HG02970 (cell line): Measurements from ENCODE around the gene TXNL4A.

Source experiments
- ATAC-seq: cut with Tn5 transposase; IDR thresholded peaks from one replicate; pipeline ENCODE4 v1.9.1; 2021; ENCODE audit warnings: mild to moderate bottlenecking, moderate library complexity, moderate number of reproducible peaks; ENCODE audit not compliant: unreplicated experiment, low FRiP score

TXNL4A gene

DNA sequence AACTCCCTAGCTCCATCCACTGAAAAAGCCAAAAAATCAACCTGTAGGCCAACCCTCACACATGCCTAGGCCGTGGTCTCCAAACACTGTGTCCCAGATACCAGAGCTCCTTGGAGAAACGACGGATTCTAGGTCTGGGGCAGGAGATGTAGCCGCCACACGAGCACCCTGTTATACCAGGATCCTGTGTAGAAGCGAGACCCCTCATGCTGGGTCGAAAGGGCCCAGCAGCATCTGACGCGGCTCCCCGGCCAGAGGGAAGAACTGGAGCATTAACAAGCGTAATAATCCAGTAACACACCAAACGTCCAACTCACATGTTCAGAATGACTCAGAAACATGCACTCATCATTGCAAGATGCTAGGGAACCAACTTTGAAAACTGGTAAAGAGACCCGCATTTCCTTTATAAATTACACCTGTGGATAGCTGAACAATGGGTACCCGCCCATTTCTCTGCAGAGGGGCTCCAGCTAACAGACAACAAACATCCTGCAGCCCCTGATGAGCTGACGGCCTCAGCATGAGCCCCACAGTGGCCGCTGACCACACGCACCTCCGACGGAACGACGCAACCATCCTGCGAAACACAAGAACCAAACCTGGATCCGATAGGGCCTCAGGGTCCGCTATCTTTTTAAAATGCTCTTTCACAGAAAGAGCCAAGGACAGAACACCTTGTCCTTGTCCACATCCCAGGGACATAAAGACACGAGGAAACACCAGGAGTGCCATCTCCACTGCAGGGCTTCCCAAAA, 51.1 kb downstream of the TXNL4A start:
- ATAC-seq, result no peak

DNA sequence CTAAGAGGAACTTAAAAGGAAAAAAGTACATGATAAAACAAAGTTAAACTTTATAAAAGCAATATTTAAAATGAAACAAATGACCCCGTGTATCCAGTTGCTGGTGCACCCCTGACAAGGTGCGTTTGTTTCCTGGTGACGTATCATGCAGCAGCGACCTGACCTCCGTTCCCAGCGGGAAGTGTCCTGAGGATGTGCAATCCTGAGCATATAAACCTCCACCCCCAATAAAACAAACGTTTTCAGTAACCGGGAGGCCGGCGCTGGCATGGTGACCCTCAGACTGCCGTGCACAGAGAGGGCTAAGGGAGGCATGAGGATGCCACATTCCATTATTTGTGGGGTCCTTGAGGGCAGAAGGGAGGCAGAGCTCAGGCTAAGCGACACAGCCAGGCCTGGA, 51.7 kb downstream of the TXNL4A start:
- no peak for ATAC-seq

DNA sequence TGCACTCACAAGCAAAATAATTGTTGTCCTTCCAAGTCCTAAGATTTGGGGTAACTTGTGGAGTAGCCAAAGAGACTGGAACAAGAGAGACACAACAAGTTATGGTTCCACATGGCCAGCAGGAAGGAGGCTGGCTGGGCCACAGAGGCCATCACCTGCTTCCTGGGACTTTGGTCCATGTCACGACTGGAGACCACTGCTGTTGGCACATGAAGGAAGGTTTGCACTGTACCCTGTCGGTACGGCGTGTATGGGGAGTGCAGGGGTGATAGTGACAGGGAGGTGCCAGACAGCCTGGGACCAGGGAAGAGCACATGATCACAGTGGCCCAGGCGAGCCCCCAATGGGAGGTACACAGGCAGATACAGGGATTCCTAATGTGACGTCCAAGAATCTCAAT, 52.4 kb downstream of the TXNL4A start:
- no peak for ATAC-seq

DNA sequence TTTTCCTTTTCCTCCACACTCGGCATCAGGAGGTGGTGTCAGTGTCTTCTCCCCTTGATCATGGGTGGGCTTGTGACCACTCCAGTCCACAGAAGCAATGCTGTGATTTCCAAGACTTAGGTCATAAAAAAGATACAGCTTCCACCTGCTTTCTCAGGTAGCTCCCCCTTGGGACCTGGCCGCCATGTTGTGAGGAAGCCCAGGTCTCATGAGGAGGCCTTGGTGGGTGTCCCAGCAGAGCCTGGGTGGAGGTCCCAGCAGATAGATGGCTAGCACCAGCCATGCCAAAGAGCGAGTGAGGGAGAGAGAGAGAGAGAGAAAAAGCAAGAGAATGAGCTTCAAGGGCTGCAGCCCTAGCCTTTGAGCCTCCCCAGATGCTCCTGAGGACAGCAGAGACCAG, 52.9 kb downstream of the TXNL4A start:
- no peak for ATAC-seq

DNA sequence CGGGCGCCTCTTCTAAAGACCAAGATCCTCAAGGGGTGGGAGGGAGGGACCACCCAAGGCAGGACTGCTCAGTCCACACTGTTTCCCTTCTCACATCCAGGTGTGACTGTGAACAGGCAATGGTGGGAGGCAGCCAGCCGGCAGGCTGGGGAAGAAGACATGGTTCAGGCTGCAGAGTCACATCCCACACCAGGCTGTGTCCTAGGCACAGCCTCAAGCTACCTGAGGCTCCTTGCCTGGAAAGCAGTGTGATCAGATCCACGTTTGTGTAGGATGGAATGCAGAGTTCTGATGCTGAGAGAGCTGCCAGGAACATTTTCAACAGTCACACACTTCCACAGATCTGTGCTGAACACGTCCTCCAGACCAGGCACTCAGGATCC, 53.3 kb downstream of the TXNL4A start:
- no peak for ATAC-seq

DNA sequence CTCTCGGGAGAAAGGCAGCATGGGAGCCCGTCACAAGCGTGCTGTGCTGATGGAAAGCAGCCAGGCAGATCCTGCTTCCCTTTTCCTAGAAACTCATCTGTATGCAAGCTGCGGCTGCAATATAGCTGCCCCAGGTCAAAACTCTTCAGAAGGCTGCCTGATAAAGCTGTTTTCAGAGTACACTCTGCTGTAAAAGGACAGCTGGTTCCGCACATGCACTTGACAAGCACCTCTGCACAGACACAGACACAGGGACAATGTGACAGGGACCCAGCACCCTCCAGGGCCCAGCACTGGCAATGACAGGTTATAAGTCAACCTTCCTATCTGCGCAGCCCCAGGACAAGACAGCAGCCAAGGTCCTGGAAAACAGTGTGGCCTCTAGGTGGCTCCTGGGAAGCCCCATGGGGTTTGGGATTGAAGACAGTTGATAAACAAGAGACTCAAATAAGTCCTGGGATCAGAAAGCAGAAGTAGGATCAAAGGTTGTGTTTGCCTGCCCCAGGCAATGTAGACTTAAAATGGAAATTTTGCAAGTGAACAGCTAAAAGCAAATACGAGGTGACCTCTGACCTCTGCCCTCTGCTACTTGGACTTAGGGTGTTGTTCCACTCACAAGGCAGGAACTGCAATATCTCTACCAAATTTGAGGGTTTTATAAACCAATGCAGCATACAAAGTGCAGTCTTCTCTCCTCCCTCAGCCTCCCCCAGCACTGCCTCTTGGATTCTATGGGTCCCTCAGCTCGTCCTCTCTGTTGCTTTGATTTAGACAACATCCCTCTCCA, 53.9 kb downstream of the TXNL4A start:
- no peak for ATAC-seq

DNA sequence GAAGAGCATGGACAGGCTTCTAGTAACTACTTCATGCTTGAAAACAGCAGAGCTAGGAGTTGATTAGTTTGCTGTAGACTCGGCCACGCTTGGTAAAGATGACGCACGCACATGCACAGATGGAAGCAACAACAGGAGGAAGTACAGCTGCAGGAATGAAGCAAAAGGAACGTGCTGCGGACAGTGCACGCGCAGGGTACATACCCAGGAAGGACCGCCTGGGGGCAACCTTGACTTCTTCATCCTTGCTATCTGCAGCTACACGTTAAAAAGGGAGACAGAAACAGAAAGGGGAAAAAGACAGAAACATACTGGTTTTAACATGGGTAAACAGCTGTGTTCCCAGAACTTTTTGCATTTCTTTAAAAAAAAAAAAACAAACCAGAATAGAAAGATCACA, 54.6 kb downstream of the TXNL4A start:
- ATAC-seq, result no peak

DNA sequence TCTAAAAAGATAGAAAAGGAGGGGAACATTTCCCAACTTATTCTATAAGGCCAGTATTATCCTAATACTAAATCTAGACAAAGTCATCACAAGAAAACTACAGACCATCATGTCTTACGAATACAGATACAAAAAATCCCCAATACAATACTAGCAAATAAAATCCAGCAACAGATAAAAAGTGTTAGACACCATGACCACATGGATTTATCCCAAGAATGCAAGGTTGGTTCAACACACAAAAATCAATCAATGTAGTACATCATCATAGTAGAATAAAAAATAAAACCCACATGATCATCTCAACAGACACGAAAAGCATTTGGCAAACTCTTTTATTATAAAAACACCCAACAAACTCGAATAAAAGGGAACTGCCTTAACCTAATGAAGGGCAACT, 55.5 kb downstream of the TXNL4A start:
- no peak for ATAC-seq

DNA sequence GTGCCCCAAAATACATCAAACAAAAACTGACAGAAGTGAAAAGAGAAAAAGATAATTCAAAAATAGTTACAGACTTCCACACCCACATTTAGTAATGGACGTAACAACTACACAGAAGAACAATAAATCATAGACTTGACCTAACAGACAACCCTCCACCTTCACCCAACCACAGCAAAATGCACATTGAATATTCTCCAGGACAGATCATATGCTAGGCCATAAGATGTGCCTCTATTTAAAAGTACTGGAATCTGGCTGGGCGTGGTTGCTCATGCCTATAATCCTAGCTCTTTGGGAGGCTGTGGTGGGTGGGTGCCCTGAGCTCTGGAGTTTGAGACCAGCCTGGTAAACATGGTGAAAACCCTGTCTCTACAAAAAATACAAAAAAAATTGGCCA, 56.9 kb downstream of the TXNL4A start:
- ATAC-seq, result no peak

DNA sequence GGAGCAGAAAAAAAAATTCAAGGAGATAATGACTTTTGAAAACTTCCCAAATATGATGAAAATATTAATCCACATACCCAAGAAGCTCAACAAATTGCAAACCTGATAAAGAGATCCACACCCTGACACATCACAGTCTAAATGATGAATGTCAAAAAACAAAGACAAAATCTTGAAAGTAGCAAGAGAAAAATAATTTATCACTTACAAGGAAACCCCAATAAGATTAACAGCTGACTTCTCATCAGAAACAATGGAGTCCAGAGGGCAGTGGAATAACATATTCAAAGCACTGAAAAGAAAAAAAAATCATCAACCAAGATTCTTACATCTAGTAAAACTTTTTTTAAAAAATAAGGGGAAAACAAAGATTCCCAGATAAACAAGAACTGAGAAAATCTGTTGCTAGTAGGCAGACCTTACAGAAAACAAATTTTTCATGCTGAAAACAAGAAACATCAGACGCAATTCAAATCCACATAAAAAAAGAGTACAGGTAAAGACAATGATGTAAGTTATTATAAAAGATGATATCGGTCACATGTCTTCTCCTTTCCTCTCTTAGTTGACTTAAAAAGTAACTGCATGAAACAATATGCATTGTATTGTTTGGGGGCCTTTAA, 58.2 kb downstream of the TXNL4A start:
- ATAC-seq, result no peak

DNA sequence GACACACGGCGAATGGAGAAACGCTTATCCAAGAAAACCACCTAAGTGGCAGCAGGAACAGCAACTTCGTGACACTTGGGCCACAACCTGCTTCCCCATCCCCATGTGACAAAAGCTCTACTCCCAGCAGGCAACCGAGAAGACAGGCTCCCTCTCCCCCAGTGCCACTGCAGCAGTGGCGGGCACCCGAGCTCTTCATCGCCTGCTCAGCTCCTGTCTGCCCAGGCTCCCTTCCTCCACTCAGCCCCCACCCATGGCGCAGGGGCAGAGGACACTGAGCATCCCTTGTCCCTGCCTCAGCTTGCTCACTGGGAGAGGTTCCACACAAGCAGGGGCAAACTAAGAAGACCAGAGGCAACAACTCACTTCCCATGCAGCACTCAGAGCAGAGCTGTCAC, 59.8 kb downstream of the TXNL4A start:
- no peak for ATAC-seq

DNA sequence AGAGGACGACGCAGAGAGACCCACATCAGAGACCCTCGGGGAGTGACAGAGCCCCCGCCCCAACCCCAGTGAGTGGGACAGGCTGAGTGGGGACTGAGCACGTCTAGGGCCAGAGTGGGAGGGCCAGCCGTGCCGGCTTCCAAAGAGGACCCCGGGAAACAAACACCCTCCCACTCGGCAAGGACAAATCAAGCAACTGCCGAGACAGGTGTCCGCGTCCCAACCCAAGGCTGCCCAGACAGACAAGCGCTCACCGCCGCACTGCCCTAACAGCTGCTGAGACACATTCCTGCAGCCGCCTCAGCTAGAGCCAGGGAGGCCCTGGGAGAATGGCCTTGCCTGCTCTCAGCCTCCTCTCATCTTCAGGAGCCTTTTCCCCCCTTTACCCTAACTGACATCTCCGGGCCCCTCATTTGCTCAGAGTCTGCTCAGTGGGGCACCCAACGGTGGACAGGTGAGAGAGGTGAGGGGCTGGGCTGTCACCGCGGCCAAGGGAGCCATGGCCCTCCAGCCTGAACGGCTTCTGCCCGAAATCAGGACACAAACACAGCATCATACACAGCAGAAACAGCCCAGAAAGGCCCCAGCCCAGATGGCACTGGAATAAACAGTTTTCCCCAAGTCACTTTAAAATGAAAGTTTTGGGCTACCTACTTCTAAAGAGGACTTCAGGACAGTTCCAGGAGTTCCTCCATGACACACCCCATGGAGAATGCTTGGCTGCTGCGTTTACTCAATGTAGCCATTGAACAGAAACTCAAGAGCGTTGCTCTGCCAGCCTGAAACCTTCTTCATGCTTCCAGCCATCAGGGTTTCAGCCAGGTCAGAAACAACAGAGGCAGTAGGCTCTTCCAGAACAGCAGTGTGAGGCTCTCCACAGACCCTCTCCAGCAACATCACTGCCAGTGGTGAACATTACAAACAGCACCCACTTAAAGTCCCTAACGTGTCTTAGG, 60.5 kb downstream of the TXNL4A start:
- no peak for ATAC-seq

DNA sequence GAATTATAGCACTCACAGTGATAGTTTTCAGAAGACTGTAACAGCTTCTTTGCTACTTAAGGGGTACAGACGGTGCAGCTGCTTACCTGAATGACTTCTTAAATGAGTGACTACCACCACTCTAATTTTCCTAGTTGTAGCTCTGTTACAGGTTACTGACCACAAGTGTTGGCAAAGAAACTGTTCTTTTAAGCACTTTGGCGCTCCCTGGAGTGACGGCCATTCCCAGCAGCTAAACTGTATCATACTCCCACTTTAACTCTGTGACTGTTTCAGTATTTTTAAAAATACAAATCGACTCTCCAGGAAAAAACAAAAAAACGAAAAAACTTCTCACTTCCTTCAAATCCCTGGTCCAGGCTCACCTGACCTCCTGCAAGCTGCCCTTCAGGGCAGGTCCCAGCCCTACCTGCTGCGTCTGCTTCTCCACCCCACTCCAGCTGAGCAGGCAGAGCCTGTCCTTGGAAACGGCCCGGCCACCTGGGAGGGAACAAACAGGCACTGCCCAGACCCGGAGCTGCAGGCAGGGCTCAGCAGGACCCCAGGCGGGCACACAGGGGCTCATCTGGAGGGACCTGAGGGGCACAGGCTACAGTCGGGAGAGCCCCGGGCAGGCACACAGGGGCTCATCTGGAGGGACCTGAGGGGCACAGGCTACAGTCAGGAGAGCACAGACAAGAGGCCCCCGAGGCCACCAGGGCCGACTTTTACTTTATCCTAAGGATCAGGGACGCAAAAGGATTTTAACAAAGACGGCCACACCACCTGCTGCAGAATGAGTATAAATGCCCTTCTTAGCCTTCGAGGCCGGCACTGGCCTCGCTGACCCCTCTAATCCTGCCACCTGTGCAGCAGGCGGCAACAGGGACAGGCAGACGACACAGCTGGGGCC, 61.4 kb downstream of the TXNL4A start:
- no peak for ATAC-seq

DNA sequence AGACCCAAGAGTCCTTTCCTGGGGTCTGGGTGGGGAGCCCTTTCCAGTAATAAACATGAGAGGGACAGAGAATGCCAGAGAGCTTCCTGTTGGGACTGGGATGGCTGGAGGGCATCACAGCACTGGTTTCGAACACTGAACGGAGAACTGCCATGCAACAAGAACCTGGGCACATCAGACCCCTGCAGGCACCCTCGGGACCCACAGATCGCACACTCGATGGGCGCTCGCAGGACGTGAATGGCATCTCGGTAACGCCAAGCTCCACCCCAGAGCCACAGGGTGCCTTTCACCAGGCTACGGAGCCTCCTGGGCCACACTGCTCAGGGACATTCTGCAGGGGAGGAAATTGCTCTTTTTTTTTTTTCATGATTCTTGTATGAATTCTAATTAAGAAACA, 62.1 kb downstream of the TXNL4A start:
- no peak for ATAC-seq

DNA sequence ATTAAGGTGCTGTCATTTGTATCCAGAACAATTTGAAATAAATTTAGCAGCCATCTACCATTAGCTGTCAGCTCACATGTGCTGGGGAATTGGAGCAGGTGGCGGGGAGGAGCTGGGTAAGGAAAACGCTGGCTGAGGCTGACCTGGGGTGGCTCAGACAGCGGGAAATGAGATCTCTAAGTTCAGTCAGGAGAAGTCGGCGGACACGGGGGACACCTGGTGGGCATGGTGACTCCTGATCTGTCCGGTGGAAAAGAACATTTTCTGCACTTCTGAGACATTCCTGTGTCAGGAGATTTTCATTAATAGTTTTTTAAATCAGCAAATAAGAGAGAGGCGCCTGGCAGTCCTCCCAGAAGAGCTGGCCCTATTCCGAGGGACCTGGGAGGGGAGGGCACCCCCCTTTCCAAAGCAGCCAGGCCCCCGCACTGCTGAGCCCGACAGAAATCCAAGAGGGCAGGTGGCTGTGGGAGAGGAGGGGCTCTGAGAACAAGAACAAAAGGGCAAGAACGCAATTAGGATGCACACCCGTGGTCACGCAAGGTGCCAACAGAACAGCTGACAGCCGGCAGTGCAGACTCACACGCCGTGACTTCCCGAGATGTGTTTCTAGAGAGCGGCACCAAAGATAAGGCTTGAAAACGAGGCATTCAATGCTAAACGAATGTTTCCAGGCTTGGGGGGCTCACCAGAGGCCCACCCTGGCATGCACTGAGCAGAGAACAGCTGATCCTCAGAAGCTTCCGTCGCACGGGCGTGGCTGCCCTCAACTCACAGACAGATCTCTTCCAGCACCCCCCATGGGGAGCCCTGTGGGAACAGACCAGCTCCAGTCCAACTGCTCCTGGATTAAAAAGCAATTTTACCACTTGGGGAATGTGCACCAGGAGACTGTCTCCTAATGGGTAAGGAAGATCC, 63.3 kb downstream of the TXNL4A start:
- ATAC-seq, result no peak

DNA sequence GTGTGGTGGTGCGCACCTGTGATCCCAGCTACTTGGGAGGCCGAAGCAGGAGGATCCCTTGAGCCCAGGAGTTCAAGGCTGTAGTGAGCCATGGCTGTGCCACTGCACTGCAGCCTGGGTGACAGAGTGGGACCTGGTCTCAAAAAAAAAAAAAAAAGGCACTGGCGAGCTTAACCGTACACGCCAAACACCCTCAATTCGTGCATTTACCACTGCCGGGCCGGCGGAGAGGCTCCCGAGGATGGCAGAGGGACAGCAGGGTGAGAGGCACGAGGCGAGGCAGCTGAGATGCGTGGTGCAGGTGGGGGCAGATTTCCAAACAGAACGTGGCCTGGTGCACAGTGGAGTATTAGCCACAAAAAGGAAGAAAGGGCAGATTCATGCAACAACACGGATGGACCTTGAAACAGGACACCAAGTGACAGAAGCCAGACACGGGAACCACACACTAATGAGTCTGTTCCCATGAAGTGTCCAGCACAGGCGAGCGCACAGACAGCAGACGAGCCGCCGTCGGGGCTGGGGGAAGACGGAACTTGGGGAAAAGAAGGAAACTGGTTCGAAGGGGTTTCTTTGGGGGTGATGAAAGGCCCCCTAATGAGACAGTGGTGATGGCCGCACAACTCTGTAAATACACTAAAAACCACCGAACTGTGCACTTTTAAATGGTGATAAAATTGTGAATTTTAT, 64.3 kb downstream of the TXNL4A start:
- ATAC-seq, result no peak

DNA sequence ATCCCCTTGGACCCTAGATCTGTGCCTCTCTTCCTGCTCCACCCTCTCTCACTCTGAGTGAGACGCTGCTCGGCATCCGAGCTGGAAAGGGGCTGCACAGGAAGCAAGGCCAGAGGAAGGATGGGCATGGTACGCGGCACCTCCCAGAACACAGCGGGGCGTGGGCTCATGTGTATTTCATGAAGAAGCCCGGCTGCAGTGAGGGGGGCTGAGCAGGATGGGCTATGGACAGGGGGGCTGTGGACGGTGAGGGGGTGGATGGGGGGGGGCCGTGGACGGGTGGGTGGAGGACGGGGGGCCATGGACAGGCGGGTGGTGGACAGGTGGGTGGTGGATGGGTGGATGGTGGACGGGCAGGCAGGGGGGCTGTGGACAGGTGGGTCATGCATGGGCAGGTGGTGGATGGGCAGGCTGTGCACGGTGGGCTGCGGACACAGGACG, 65.4 kb downstream of the TXNL4A start:
- no peak for ATAC-seq
